ENCODE results near the gene NME7.

NME7 gene

DNA sequence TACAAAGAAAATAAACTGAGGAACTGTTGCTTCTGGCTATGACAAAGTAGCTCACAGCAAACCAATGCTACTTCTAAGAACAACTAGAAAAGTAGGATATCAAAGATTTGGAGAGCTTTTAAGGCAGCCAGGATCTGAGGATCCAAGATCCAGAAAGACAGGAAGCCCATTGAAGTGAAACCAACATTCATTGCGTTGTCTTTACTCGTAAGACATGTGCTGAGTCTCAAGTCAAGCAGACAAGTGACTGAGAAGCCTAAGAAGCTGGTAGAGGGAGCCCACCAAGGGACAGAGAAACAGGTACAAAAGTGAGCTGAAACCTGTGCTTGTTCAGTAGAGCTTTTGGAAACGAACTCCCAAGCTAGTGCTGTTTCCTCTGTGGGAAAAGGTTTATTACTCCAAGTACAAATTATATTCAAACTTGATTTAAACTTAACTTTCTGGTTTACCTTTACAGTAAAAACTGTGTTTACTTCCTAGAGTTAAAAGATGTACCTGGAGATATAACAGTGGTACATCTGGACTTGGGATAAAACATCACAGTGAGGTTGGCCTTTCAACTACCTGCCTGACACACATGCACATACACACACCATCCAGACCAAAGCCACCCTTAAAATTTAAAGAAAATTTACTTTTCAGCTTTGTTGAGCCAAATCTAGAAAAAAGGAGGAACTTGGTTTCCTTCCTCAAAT, 41.2 kb downstream of the NME7 start:
- no peak for DNase-seq
- no peaks in the 10 kb centered on the region for H3K36me3 ChIP-seq
- no peaks in the 10 kb centered on the region for H3K9me3 ChIP-seq
- no peaks in the 10 kb centered on the region for H3K4me1 ChIP-seq
- H3K4me3 ChIP-seq (ENCODE audit: low read depth, low read length): no peak overlapping the region
- no peaks in the 10 kb centered on the region for H3K27me3 ChIP-seq
- TF ChIP-seq, protein P1, sequence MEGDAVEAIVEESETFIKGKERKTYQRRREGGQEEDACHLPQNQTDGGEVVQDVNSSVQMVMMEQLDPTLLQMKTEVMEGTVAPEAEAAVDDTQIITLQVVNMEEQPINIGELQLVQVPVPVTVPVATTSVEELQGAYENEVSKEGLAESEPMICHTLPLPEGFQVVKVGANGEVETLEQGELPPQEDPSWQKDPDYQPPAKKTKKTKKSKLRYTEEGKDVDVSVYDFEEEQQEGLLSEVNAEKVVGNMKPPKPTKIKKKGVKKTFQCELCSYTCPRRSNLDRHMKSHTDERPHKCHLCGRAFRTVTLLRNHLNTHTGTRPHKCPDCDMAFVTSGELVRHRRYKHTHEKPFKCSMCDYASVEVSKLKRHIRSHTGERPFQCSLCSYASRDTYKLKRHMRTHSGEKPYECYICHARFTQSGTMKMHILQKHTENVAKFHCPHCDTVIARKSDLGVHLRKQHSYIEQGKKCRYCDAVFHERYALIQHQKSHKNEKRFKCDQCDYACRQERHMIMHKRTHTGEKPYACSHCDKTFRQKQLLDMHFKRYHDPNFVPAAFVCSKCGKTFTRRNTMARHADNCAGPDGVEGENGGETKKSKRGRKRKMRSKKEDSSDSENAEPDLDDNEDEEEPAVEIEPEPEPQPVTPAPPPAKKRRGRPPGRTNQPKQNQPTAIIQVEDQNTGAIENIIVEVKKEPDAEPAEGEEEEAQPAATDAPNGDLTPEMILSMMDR (IDR thresholded peaks at IDR 0.05; ENCODE audit: low read depth, low read length): no peak

DNA sequence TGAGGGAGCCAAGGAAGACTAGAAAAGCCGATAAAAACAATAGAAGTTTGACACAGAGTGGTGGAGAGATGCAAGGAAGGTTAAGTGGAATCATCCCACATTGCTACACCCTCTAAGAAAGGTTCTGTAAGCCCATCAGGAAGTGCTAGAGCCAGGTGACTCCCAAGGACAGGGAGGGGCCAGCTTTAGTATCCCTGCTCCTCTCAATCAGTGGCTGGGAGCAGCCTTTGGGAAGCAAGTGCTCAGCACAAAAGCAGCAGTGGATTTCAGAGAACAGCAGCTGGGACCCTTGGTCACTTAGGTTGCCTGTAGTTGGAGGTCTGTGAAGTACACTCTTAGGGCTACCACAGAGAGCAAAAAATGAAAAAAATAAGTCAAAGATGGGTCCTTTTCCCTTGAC, 42.5 kb downstream of the NME7 start:
- H3K4me3 ChIP-seq (ENCODE audit: low read depth, low read length): no peak overlapping the region
- H3K4me1 ChIP-seq: no peaks in the 10 kb centered on the region
- no peaks in the 10 kb centered on the region for H3K9me3 ChIP-seq
- no peaks in the 10 kb centered on the region for H3K27me3 ChIP-seq
- no peak for DNase-seq
- TF ChIP-seq, protein P1 (IDR thresholded peaks at IDR 0.05; ENCODE audit: low read depth, low read length): no peak
- H3K36me3 ChIP-seq: no peaks in the 10 kb centered on the region

DNA sequence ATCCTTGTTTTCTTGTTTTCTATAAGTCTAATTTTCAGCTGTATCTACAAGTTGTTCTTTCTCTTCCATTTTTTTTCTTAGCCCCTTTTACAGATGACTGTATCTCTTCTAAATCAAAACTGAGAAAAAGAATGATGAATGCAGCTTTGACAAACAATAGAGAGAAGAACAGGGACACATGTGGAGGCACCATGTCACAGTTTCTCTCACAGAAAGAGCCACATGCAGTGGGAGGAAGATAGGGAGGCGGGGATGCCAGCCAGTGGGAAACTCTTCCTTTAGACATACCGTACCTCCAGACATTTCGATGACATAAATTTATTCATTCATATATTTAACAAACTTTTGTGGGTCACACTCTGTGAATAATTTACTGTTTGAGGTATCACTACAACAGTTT, 45.5 kb downstream of the NME7 start:
- Histone ChIP-seq H3K27me3 (no peaks in the 10 kb centered on the region), H3K9me3 (no peaks in the 10 kb centered on the region), H3K4me1 (no peaks in the 10 kb centered on the region), H3K4me3 (ENCODE audit: low read depth, low read length) (no peak overlapping the region), H3K36me3 (no peaks in the 10 kb centered on the region)
- TF ChIP-seq, protein P1 (IDR thresholded peaks at IDR 0.05; ENCODE audit: low read depth, low read length): no peak
- no peak for DNase-seq

DNA sequence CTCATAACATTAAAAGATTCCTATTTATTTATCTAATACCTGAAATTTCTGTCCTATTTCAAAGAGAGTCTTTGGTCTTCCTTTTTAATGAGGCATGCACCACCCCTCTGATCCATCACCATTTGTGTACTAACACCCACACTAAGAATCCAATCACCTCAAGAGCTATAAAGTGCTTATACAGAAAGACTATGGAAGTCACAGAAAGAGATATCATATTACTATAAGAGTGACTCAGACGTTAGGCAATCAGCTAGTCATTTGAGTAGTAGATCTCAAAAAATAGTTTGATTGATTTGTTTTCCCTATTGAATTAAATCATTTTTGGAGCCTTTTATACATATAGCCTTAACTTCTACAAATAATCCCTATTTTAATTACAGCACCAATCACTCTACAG, 46.1 kb downstream of the NME7 start:
- no peak overlapping the region for H3K4me3 ChIP-seq (ENCODE audit: low read depth, low read length)
- H3K9me3 ChIP-seq: no peaks in the 10 kb centered on the region
- no peaks in the 10 kb centered on the region for H3K4me1 ChIP-seq
- no peaks in the 10 kb centered on the region for H3K36me3 ChIP-seq
- TF ChIP-seq, protein P1 (IDR thresholded peaks at IDR 0.05; ENCODE audit: low read depth, low read length): no peak
- H3K27me3 ChIP-seq: no peaks in the 10 kb centered on the region
- DNase-seq: no peak

DNA sequence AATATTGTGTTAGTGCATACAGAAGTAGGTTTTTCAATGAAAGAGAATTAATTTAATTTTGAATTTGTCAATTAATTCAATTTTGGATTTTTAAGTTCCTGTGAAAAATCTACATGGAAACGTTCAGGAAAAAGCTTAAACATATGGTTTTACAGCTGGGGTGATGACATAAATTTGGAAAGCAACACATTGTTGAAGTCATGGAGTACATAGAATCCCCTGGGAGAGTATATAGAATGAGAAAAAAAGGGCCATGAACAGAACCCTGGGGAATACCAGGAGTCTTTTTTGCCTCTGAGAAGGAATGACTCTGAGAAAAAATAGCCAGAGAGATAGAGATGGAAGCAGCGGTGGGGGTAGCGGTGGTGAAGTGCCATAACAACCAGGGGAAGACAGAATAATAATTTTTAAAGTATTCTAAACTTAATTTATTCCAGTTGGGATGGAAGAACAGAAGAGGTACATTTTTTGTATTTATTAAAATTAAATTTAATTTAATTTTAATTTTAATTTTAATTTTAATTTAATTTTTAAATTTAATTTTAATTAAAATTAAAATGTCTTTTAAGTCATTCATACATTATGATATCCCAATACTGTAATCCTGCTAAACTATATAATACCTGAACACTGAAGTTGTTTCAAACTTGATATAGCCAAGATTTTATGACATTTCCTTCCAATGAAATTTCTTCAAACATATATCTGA, 48.9 kb downstream of the NME7 start:
- Histone ChIP-seq H3K4me1 (no peaks in the 10 kb centered on the region), H3K36me3 (no peaks in the 10 kb centered on the region), H3K27me3 (no peaks in the 10 kb centered on the region), H3K4me3 (ENCODE audit: low read depth, low read length) (no peak overlapping the region), H3K9me3 (no peaks in the 10 kb centered on the region)
- no peak for DNase-seq
- TF ChIP-seq, protein P1 (IDR thresholded peaks at IDR 0.05; ENCODE audit: low read depth, low read length): no peak

DNA sequence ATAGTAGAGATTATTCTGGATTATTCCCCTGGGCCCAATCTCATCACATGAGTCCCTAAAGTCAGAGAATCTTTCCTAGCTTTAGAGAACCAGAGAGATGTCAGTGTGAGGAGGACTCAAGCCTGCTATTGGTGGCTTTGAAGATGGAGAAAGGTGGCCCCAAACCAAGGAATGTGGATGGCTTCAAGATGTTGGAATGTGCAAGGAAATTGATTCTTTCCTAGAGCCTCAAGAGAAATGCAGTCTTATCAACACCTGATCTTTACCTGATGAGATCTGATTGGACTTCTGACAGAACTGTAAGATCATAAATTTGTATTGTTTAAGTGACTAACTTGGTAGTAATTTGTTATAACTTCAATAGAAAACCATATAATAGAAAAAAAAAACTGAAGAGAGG, 51.0 kb downstream of the NME7 start:
- DNase-seq: no peak
- no peaks in the 10 kb centered on the region for H3K36me3 ChIP-seq
- H3K4me3 ChIP-seq (ENCODE audit: low read depth, low read length): no peak overlapping the region
- H3K27me3 ChIP-seq: no peaks in the 10 kb centered on the region
- TF ChIP-seq, protein P1 (IDR thresholded peaks at IDR 0.05; ENCODE audit: low read depth, low read length): no peak
- H3K9me3 ChIP-seq: no peaks in the 10 kb centered on the region
- no peaks in the 10 kb centered on the region for H3K4me1 ChIP-seq
